Lower leg skin (tissue), 4 donors: ENCODE results near the gene KRT28. TPM values are rescaled to one million over a fixed set of nuclear protein-coding genes. Genes with fewer than 3 reads are reported as not detected.
"Not testable (repeated sequence)": the region's sequence is repeated elsewhere in the genome, so short reads cannot be mapped to it uniquely, and the experiment has no call there.

Source experiments
- DNase-seq, 2 donors: peaks; one replicate each; pipeline ENCODE4 v3.0.0-alpha.2; 2019; ENCODE audit warnings: low spot score in 2 of 2
- H3K4me3 ChIP-seq: fragments of 200-600 bp; sonication (generic); 2 replicates; pipeline ENCODE4 v1.5.1; 2017; ENCODE audit warnings: mild to moderate bottlenecking, low read depth; ENCODE audit not compliant: poor library complexity, severe bottlenecking
- POLR2A ChIP-seq, 2 donors: fragments of 450-650 bp; IDR thresholded peaks; one replicate each; pipeline ENCODE4 v1.6.1; 2016 to 2017; ENCODE audit warnings: antibody characterized with exemption in 2 of 2, mild to moderate bottlenecking in 1 of 2, moderate library complexity in 1 of 2
- WGBS, 2 donors: methylation state at CpG; one replicate each; pipeline ENCODE4 v1.1.5; 2018; 5-methylcytosine and 5-hydroxymethylcytosine counted together
- intact Hi-C: fragments of 100-400 bp; cut with DNase I; formaldehyde crosslinking; loops from one replicate; pipeline ENCODE4 v1.15.0; 2023; ENCODE audit warnings: low total_unique reads
- total RNA-seq, 4 donors: library from RNA; depleted of rRNA; stranded (reverse); fragments of >200 nt; gene quantifications; one replicate each; pipeline ENCODE4 v1.1.0, GENCODE V29; 2016
- TF ChIP-seq, protein P1 (sequence below), 3 donors: fragments of 450-650 bp; IDR thresholded peaks; one replicate each; pipeline ENCODE4 v1.5.1; 2016; ENCODE audit warnings: antibody characterized with exemption in 3 of 3, mild to moderate bottlenecking in 3 of 3, moderate library complexity in 2 of 3

The KRT28 gene
- total RNA-seq, 4 donors from 2014 or later = 6.0 TPM; not detected in 3

DNA sequence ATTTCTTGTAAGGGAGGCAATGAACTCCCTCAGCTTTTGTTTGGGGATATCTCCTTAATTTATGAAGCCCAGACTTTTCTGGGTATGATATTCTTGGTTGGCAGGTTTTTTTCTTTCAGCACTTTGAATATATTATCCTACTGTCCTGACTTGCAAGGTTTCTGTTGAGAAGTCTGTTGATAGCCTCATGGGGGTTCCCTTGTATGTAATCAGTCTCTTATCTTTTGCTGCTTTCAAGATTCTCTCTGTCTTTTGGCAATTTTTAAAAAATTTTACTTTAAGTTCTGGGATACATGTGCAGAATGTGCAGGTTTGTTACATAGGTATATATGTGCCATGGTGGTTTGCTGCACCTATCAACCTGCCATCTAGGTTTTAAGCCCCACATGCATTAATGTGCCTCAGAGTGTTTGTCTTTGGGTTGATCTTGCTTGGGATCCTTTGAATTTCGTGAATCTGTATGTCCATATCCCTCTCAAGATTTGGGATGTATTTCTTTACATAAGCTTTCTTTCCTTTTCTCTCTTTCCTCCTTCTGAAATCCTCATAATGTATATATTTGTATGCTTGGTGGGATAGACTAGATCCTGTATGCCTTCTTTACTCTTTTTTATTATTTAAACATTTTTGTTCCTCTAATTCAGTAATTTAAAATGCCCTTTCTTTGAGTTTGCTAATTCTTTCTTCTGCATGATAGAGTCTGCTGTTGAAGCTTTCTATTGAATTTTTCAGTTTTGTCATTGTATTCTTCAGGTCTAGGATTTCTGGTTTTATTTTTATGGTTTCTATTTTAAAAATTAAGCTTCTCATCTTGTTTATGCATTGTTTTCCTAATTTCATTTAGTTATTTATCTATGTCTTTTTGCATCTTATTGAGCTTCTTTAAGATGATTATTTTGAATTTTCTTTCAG is 39.4 kb downstream of the KRT28 start:
- no peak overlapping the region for H3K4me3 ChIP-seq
- no peak for DNase-seq
- 15 to 18% methylated on average over 1 of the region's 1 CpG for WGBS, 2 donors
- intact Hi-C loops = loop anchor here (10.0 kb wide), 1 partner anchor 474 kb away; the partner anchor contains the start of genes KRTAP9-3 and KRTAP9-8
- TF ChIP-seq POLR2A (IDR thresholded peaks at IDR 0.05) = no peak
- TF ChIP-seq, protein P1, sequence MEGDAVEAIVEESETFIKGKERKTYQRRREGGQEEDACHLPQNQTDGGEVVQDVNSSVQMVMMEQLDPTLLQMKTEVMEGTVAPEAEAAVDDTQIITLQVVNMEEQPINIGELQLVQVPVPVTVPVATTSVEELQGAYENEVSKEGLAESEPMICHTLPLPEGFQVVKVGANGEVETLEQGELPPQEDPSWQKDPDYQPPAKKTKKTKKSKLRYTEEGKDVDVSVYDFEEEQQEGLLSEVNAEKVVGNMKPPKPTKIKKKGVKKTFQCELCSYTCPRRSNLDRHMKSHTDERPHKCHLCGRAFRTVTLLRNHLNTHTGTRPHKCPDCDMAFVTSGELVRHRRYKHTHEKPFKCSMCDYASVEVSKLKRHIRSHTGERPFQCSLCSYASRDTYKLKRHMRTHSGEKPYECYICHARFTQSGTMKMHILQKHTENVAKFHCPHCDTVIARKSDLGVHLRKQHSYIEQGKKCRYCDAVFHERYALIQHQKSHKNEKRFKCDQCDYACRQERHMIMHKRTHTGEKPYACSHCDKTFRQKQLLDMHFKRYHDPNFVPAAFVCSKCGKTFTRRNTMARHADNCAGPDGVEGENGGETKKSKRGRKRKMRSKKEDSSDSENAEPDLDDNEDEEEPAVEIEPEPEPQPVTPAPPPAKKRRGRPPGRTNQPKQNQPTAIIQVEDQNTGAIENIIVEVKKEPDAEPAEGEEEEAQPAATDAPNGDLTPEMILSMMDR (IDR thresholded peaks at IDR 0.05) = no peak

DNA sequence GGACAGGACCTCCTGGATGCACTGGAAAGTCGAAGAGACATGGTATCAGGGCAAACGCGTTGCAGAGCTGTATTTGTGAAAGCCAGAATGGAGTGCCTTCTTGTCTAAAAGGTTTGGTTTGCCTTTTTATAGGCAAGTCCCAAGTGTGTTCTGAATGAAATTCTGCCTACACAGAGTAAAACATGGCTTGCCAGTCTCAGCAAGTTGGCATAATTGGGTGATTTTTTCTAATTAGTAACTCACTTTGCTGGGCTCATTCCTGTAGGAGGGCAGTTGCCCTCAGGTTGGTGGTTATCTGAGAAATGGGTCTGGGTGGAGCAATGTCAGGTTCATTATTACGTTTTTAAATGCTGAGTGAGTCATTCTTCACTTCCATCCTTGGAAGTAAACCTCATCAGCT is 44.5 kb downstream of the KRT28 start, which contains the start of gene KRT25:
Gene KRT25, minus strand, starts transcription at position 101 of the 400 bp plus-strand sequence. Its CDS starts 60 bp downstream, at position 41.
- intact Hi-C loops = no loop called here
- 72 to 75% methylated on average over 4 of the region's 4 CpGs for WGBS, 2 donors
- no peak within 1 kb of the TSS for H3K4me3 ChIP-seq
- no peak for DNase-seq
- TF ChIP-seq, protein P1 (IDR thresholded peaks at IDR 0.05) = no peak
- TF ChIP-seq POLR2A (IDR thresholded peaks at IDR 0.05) = no peak

DNA sequence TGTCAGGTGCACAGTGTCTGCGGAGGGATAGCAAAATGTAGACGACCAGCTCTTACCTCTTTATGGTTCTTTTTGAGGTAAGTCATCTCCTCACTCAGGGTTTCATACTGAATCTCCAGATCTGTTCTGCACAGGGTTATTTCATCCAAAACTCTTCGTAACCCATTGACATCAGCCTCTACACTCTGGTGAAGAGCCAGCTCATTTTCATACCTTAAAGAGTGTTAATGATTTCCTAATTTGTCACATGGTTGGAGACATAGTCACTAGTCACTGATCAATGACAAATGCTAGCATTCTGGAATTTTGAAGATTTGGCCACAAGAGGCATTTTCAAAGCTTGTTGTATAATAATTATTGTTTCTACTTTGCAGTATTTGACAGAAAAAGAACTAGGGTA is 46.0 kb downstream of the KRT28 start:
- DNase-seq = no peak
- 86 to 92% methylated on average over 3 of the region's 3 CpGs for WGBS, 2 donors
- intact Hi-C loops = no loop called here
- no peak overlapping the region for H3K4me3 ChIP-seq
- TF ChIP-seq POLR2A (IDR thresholded peaks at IDR 0.05) = no peak
- TF ChIP-seq, protein P1 (IDR thresholded peaks at IDR 0.05) = no peak

DNA sequence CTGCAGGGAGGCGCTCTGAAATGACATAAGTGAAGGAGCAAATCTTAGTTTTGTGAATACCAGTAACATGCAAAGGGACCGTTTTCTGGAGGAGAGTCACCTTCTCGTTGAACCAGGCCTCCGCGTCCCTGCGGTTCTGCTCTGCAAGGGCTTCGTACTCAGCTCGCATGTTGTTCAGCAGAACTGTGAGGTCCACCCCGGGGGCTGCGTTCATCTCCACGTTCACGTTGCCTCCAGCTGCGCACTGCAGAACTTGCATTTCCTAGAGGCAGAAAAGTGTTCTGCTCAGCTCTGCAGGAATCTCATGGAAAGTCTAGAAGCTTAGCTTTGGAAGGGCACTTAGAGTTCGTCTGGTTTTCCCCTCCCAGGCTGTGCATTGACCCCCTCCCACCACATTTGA is 48.7 kb downstream of the KRT28 start:
- intact Hi-C loops = no loop called here
- WGBS, 2 donors = 84% methylated on average over 14 of the region's 14 CpGs
- no peak overlapping the region for H3K4me3 ChIP-seq
- TF ChIP-seq, protein P1 (IDR thresholded peaks at IDR 0.05) = no peak
- TF ChIP-seq POLR2A (IDR thresholded peaks at IDR 0.05) = no peak
- DNase-seq = no peak

DNA sequence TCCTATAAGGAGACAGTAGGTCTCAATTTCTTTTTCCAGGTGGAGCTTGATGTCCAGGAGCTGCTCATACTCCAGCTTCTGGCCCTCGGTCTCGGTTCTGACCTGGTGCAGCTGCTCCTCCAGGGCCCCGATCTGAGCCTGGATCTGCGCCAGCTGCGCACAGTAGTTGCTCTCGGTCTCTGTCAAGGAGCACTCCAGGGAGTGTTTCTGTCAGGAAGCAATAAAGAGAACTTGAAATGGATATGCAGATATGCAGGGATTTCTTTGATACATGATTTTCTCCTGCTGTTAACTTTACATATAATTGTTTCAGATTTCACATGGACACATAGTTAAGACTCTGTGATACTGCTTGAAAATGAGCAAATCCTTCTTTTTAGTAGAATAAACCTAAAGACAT is 49.4 kb downstream of the KRT28 start:
- DNase-seq = no peak
- WGBS, 2 donors = 83 to 94% methylated on average over 6 of the region's 6 CpGs
- intact Hi-C loops = no loop called here
- H3K4me3 ChIP-seq = no peak overlapping the region
- TF ChIP-seq POLR2A (IDR thresholded peaks at IDR 0.05) = no peak
- TF ChIP-seq, protein P1 (IDR thresholded peaks at IDR 0.05) = no peak

DNA sequence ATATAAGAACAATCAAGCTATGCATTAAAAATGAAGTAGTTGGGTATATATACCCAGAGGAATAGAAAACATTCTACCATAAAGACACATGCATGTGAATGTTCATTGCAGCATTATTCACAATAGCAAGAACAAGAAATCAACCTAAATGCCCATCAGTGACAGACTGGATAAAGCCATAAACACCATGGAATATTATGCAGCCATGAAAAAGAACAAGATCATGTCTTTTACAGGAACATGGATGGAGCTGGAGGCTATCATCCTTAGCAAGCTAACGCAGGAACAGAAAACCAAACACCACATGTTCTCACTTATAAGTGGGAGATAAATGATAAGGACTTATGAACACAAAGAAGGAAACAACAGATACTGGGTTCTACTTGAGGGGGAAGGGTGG is 51.1 kb downstream of the KRT28 start:
- H3K4me3 ChIP-seq, DNase-seq, intact Hi-C loops: not testable (repeated sequence)
- 83 to 88% methylated on average over 1 of the region's 1 CpG for WGBS, 2 donors
